Liver (tissue), 9 donors: ENCODE data around the gene WASL. TPM values are rescaled to one million over a fixed set of nuclear protein-coding genes. Genes with fewer than 3 reads are reported as not detected.

Experiments used
- DNase-seq: peaks from one replicate; pipeline ENCODE4 v3.0.0-alpha.2; 2017; ENCODE audit warnings: low spot score
- H3K27ac ChIP-seq, 2 donors: one replicate each; pipeline ENCODE4 v1.7.0; 2013; ENCODE audit warnings: inconsistent platforms in 2 of 2, low read length in 2 of 2, control low read depth in 1 of 2, low read depth in 1 of 2, mild to moderate bottlenecking in 1 of 2
- H3K27me3 ChIP-seq, 4 donors: one replicate each; pipeline versions ENCODE4 v1.6.1 to v1.7.0; 2013; ENCODE audit warnings: low read length in 3 of 4, inconsistent platforms in 1 of 4, mild to moderate bottlenecking in 1 of 4, moderate library complexity in 1 of 4; ENCODE audit not compliant: control insufficient read depth in 4 of 4, insufficient read depth in 4 of 4
- H3K36me3 ChIP-seq, 4 donors: one replicate each; pipeline versions ENCODE4 v1.6.1 to v1.7.0; 2013; ENCODE audit warnings: low read length in 3 of 4, mild to moderate bottlenecking in 3 of 4, low read depth in 1 of 4, moderate library complexity in 1 of 4; ENCODE audit not compliant: control insufficient read depth in 4 of 4, insufficient read depth in 3 of 4
- H3K4me1 ChIP-seq, 4 donors: one replicate each; pipeline versions ENCODE4 v1.6.1 to v1.7.0; 2013; ENCODE audit warnings: low read length in 3 of 4, mild to moderate bottlenecking in 3 of 4, moderate library complexity in 1 of 4; ENCODE audit not compliant: control insufficient read depth in 4 of 4, insufficient read depth in 4 of 4
- H3K4me3 ChIP-seq, 3 donors: one replicate each; pipeline versions ENCODE4 v1.6.1 to v1.7.0; 2013; ENCODE audit warnings: low read length in 3 of 3, control low read depth in 1 of 3, low read depth in 1 of 3, mild to moderate bottlenecking in 1 of 3
- H3K9ac ChIP-seq, 2 donors: one replicate each; pipeline ENCODE4 v1.7.0; 2013; ENCODE audit warnings: low read length in 2 of 2, mild to moderate bottlenecking in 2 of 2, moderate library complexity in 2 of 2, control low read depth in 1 of 2, low read depth in 1 of 2
- H3K9me3 ChIP-seq, 4 donors: one replicate each; pipeline versions ENCODE4 v1.6.1 to v1.7.0; 2013; ENCODE audit warnings: low read length in 3 of 4; ENCODE audit not compliant: control insufficient read depth in 4 of 4
- ATF3 ChIP-seq: IDR thresholded peaks from 2 replicates; pipeline ENCODE4 v1.6.1; 2016; ENCODE audit warnings: antibody characterized with exemption
- CTCF ChIP-seq: fragments of 150-350 bp; IDR thresholded peaks from 2 replicates; pipeline ENCODE4 v1.5.1; 2017; ENCODE audit warnings: improper control_type of control experiment, low read depth, low read length; ENCODE audit not compliant: missing input control
- EGR1 ChIP-seq, 2 donors: IDR thresholded peaks; 2 replicates each; pipeline ENCODE4 v1.6.1; 2016 to 2018; ENCODE audit warnings: antibody characterized with exemption in 2 of 2, low read depth in 2 of 2
- FOXA1 ChIP-seq: IDR thresholded peaks from 2 replicates; pipeline ENCODE4 v1.6.1; 2016; ENCODE audit warnings: antibody characterized with exemption
- FOXA2 ChIP-seq: IDR thresholded peaks from 2 replicates; pipeline ENCODE4 v1.6.1; 2016; ENCODE audit warnings: antibody characterized with exemption
- GABPA ChIP-seq, 2 donors: IDR thresholded peaks in 1 of 2; conservative IDR thresholded peaks in 1 of 2; 2 replicates each; pipeline ENCODE4 v1.6.1; 2016; ENCODE audit warnings: antibody characterized with exemption in 2 of 2, mild to moderate bottlenecking in 1 of 2, moderate library complexity in 1 of 2
- HNF4A ChIP-seq, 2 donors: conservative IDR thresholded peaks; 2 replicates each; pipeline ENCODE4 v1.6.1; 2016; ENCODE audit warnings: antibody characterized with exemption in 2 of 2, mild to moderate bottlenecking in 2 of 2
- HNF4G ChIP-seq: IDR thresholded peaks from 2 replicates; pipeline ENCODE4 v1.6.1; 2016; ENCODE audit warnings: antibody characterized with exemption
- JUND ChIP-seq, 2 donors: IDR thresholded peaks; 2 replicates each; pipeline ENCODE4 v1.6.1; 2016; ENCODE audit warnings: antibody characterized with exemption in 2 of 2
- MAX ChIP-seq: IDR thresholded peaks from 2 replicates; pipeline ENCODE4 v1.6.1; 2016; ENCODE audit warnings: antibody characterized with exemption
- NR2F2 ChIP-seq: IDR thresholded peaks from 2 replicates; pipeline ENCODE4 v1.6.1; 2016; ENCODE audit warnings: antibody characterized with exemption
- RAD21 ChIP-seq, 2 donors: IDR thresholded peaks; 2 replicates each; pipeline ENCODE4 v1.6.1; 2016; ENCODE audit warnings: antibody characterized with exemption in 2 of 2, mild to moderate bottlenecking in 2 of 2
- REST ChIP-seq: IDR thresholded peaks from 2 replicates; pipeline ENCODE4 v1.6.1; 2016; ENCODE audit warnings: antibody characterized with exemption, mild to moderate bottlenecking
- RXRA ChIP-seq, 2 donors: IDR thresholded peaks; 2 replicates each; pipeline ENCODE4 v1.6.1; 2017 to 2018; ENCODE audit warnings: antibody characterized with exemption in 2 of 2, mild to moderate bottlenecking in 1 of 2
- SP1 ChIP-seq: IDR thresholded peaks from 2 replicates; pipeline ENCODE4 v1.6.1; 2018; ENCODE audit warnings: antibody characterized with exemption, mild to moderate bottlenecking
- TAF1 ChIP-seq: conservative IDR thresholded peaks from 2 replicates; pipeline ENCODE4 v1.6.1; 2016; ENCODE audit warnings: antibody characterized with exemption, mild to moderate bottlenecking
- YY1 ChIP-seq: IDR thresholded peaks from 2 replicates; pipeline ENCODE4 v1.6.1; 2016; ENCODE audit warnings: antibody characterized with exemption, mild to moderate bottlenecking
- ZBTB33 ChIP-seq: IDR thresholded peaks from 2 replicates; pipeline ENCODE4 v1.6.1; 2016; ENCODE audit warnings: antibody characterized with exemption
- whole genome bisulfite sequencing: extraction: QIAGEN DNeasy Blood & Tissue Kit; methylation state at CpG from one replicate; pipeline ENCODE4 v1.1.7; 2013; 5-methylcytosine and 5-hydroxymethylcytosine counted together
- polyA plus RNA-seq, 2 donors: library from polyadenylated mRNA; stranded (reverse) in 1 of 2; unstranded in 1 of 2; fragments of 200-250 nt in 1 of 2; fragments of >200 nt in 1 of 2; fragmentation: Nextera tagmentation in 1 of 2; extraction: Ambion mirVana in 1 of 2; gene quantifications; one replicate each; pipeline versions ENCODE4 v1.2.1 to v1.2.3, GENCODE V29; 2013 to 2015
- total RNA-seq, 2 donors: library from RNA; depleted of rRNA; stranded (reverse); fragments of >200 nt; gene quantifications; one replicate each; pipeline ENCODE4 v1.2.3, GENCODE V29; 2014
- donor health status: healthy.
- donor health status: healthy.
- donor health status: healthy.
- donor health status: healthy.
- donor health status: healthy.

The WASL gene
- total and polyA plus RNA-seq, 4 donors: 12.9 to 20.7 (median 18.1) TPM

GRCh38 chr7:123662755-123663154 is 86.0 kb downstream of the WASL start:
- Histone ChIP-seq H3K4me1 (peaks cover 8 to 24% (median 19%) of the 10 kb centered on the region in 4 donors), H3K9me3 (no peaks in the 10 kb centered on the region), H3K9ac (no peak overlapping the region), H3K4me3 (no peak overlapping the region), H3K27me3 (no peaks in the 10 kb centered on the region), H3K36me3 (no peaks in the 10 kb centered on the region), H3K27ac (no peak overlapping the region)
- 79% methylated on average over 3 of the region's 3 CpGs for WGBS
- TF ChIP-seq JUND (IDR thresholded peaks at IDR 0.05): no peak
- no peak for TF ChIP-seq ATF3
- TF ChIP-seq MAX: no peak
- TF ChIP-seq TAF1: no peak
- TF ChIP-seq REST: no peak
- TF ChIP-seq CTCF: no peak
- TF ChIP-seq HNF4G: no peak
- no peak for TF ChIP-seq HNF4A (conservative IDR thresholded peaks at IDR 0.05)
- no peak for TF ChIP-seq ZBTB33
- TF ChIP-seq EGR1 (IDR thresholded peaks at IDR 0.05; ENCODE audit: low read depth in 2 of 2): no peak
- no peak for TF ChIP-seq GABPA (IDR thresholded peaks at IDR 0.05 in 1 of 2, conservative IDR thresholded peaks at IDR 0.05 in 1 of 2)
- TF ChIP-seq FOXA1: no peak
- no peak for TF ChIP-seq FOXA2
- TF ChIP-seq RXRA (IDR thresholded peaks at IDR 0.05): no peak
- TF ChIP-seq NR2F2: no peak
- TF ChIP-seq RAD21 (IDR thresholded peaks at IDR 0.05): no peak
- TF ChIP-seq SP1: no peak
- no peak for TF ChIP-seq YY1
- no peak for DNase-seq

GRCh38 chr7:123662293-123662692 is 86.5 kb downstream of the WASL start:
- Histone ChIP-seq H3K9me3 (no peaks in the 10 kb centered on the region), H3K27ac (no peak overlapping the region), H3K4me3 (no peak overlapping the region), H3K27me3 (no peaks in the 10 kb centered on the region), H3K36me3 (no peaks in the 10 kb centered on the region), H3K9ac (no peak overlapping the region), H3K4me1 (peaks cover 8 to 24% (median 19%) of the 10 kb centered on the region in 4 donors)
- DNase-seq: no peak
- WGBS: 96% methylated on average over 15 of the region's 15 CpGs
- TF ChIP-seq NR2F2: no peak
- no peak for TF ChIP-seq REST
- TF ChIP-seq MAX: no peak
- no peak for TF ChIP-seq FOXA1
- TF ChIP-seq EGR1 (IDR thresholded peaks at IDR 0.05; ENCODE audit: low read depth in 2 of 2): no peak
- no peak for TF ChIP-seq JUND (IDR thresholded peaks at IDR 0.05)
- TF ChIP-seq HNF4A (conservative IDR thresholded peaks at IDR 0.05): no peak
- TF ChIP-seq FOXA2: no peak
- no peak for TF ChIP-seq CTCF
